HepG2 (cell line): ENCODE data around the gene GLIS2. TPM values are rescaled to one million over a fixed set of nuclear protein-coding genes. Genes with fewer than 3 reads are reported as not detected.

ENCODE experiments used
- ATAC-seq: fragments of 200-7000 bp; cut with Tn5 transposase; 3 replicates; pipeline ENCODE4 v1.9.1; 2020; ENCODE audit warnings: mild to moderate bottlenecking, moderate library complexity
- BruUV-seq: library from RNA; stranded (reverse); fragments of 400-500 nt; replicated peaks from 2 replicates; lab custom pipeline; 2021; lab: Mats Ljungman, UMichigan
- CTCF ChIA-PET: fragments of 300-600 bp; formaldehyde crosslinking; extraction: SDS; loops from one replicate; lab custom pipeline; 2021; ENCODE audit warnings: low total read pairs, inconsistent platforms, low intra/inter-chr PET ratio; lab: Yijun Ruan, JAX
- POLR2A ChIA-PET: fragments of 350-600 bp; sonication (Branson Sonifier 250); formaldehyde crosslinking; loops from one replicate; lab custom pipeline; 2020; ENCODE audit warnings: antibody characterized with exemption, inconsistent platforms; lab: Yijun Ruan, JAX
- DNase-seq: peaks from one replicate; pipeline ENCODE4 v3.0.0-alpha.2; 2015; ENCODE audit warnings: low spot score
- FAIRE-seq: peaks from 3 replicates; lab custom pipeline; 2011; peaks lifted over from hg19 to GRCh38; lab: Jason Lieb, UNC
- H2AFZ ChIP-seq: one replicate; pipeline ENCODE4 v1.6.1; 2011; ENCODE audit warnings: low read length, inconsistent platforms
- H3K27ac ChIP-seq: fragments of 300-600 bp; 3 replicates; pipeline ENCODE4 v1.8.0; 2011; ENCODE audit warnings: mixed run types, mild to moderate bottlenecking, mixed read lengths, low read length, inconsistent platforms; ENCODE audit not compliant: insufficient read depth; ENCODE audit errors: extremely low read length
- H3K27me3 ChIP-seq, 2 experiments: fragments of 200-600 bp in 1 of 2; 2 replicates in 1 of 2; 3 replicates in 1 of 2; pipeline versions ENCODE4 v1.6.0 to v1.8.0; 2011; ENCODE audit warnings: low read length in 2 of 2, mild to moderate bottlenecking in 2 of 2, moderate library complexity in 2 of 2, inconsistent platforms in 1 of 2; ENCODE audit not compliant: insufficient read depth in 2 of 2, control insufficient read depth in 1 of 2
- H3K36me3 ChIP-seq, 2 experiments: fragments of 200-600 bp in 1 of 2; replicated peaks in 1 of 2; 2 replicates in 1 of 2; 3 replicates in 1 of 2; pipeline versions ENCODE4 v1.5.1 to v1.8.0; 2011; ENCODE audit warnings: low read length in 2 of 2, inconsistent platforms in 1 of 2; ENCODE audit not compliant: insufficient read depth in 2 of 2, control insufficient read depth in 1 of 2
- H3K4me1 ChIP-seq: 2 replicates; pipeline ENCODE4 v1.5.1; 2012; ENCODE audit warnings: low read length, inconsistent platforms; ENCODE audit not compliant: insufficient read depth
- H3K4me2 ChIP-seq: 2 replicates; pipeline ENCODE4 v1.6.0; 2011; ENCODE audit warnings: low read depth, low read length, inconsistent platforms
- H3K4me3 ChIP-seq, 3 experiments: fragments of 200-600 bp in 1 of 3; sonication (generic), shearing (Covaris generic) in 1 of 3; replicated peaks in 1 of 3; 2 replicates each; pipeline ENCODE4 v1.5.1; 2011 to 2016; ENCODE audit warnings: low read length in 3 of 3, inconsistent platforms in 2 of 3, low read depth in 2 of 3, mild to moderate bottlenecking in 2 of 3, control low read depth in 1 of 3, mixed read lengths in 1 of 3; ENCODE audit not compliant: insufficient read depth in 1 of 3
- H3K79me2 ChIP-seq: one replicate; pipeline ENCODE4 v1.6.1; 2011; ENCODE audit warnings: low read length, inconsistent platforms; ENCODE audit not compliant: insufficient read depth
- H3K9ac ChIP-seq: 2 replicates; pipeline ENCODE4 v1.6.0; 2011; ENCODE audit warnings: mild to moderate bottlenecking, low read depth, low read length, inconsistent platforms; ENCODE audit not compliant: insufficient read depth
- H3K9me3 ChIP-seq: 2 replicates; pipeline ENCODE4 v1.5.1; 2012; ENCODE audit warnings: mild to moderate bottlenecking, low read length
- H4K20me1 ChIP-seq: 2 replicates; pipeline ENCODE4 v1.6.0; 2011; ENCODE audit warnings: inconsistent platforms, mild to moderate bottlenecking, low read length, moderate library complexity; ENCODE audit not compliant: insufficient read depth
- AGO1 ChIP-seq: fragments of 200-400 bp; formaldehyde crosslinking; IDR thresholded peaks from 2 replicates; pipeline ENCODE4 v1.6.1; 2017; ENCODE audit warnings: mild to moderate bottlenecking, low read depth, low read length, moderate library complexity; ENCODE audit not compliant: poor library complexity, severe bottlenecking
- HNRNPH1 ChIP-seq: fragments of 200-400 bp; formaldehyde crosslinking; optimal IDR thresholded peaks from 2 replicates; pipeline ENCODE3; 2017; ENCODE audit warnings: mild to moderate bottlenecking, low read depth, low read length
- IKZF4 ChIP-seq: sonication (generic); formaldehyde crosslinking; IDR thresholded peaks from 2 replicates; pipeline ENCODE4 v1.5.1; 2020; ENCODE audit warnings: borderline replicate concordance, mild to moderate bottlenecking, low read depth, missing genetic modification reagents; ENCODE audit errors: not compliant biosample characterization
- MED1 ChIP-seq: sonication (generic); formaldehyde crosslinking; IDR thresholded peaks from 2 replicates; pipeline ENCODE4 v1.4.0; 2020; ENCODE audit warnings: missing genetic modification reagents
- POLR2G ChIP-seq: fragments of 200-400 bp; formaldehyde crosslinking; IDR thresholded peaks from 2 replicates; pipeline ENCODE4 v1.6.1; 2018; ENCODE audit warnings: mild to moderate bottlenecking, low read depth, low read length, moderate library complexity
- RBM22 ChIP-seq: fragments of 200-400 bp; formaldehyde crosslinking; optimal IDR thresholded peaks from 2 replicates; pipeline ENCODE3; 2017; ENCODE audit warnings: mild to moderate bottlenecking, low read length, moderate library complexity
- ZC3H13 ChIP-seq: sonication (generic); formaldehyde crosslinking; IDR thresholded peaks from 2 replicates; pipeline ENCODE4 v1.8.1; 2023; ENCODE audit warnings: mild to moderate bottlenecking, missing genetic modification reagents, moderate library complexity
- ZNF552 ChIP-seq: sonication (generic); formaldehyde crosslinking; IDR thresholded peaks from 2 replicates; pipeline ENCODE4 v1.9.0; 2022; ENCODE audit warnings: missing genetic modification reagents, mild to moderate bottlenecking, borderline replicate concordance
- WGBS: methylation state at CpG from one replicate; pipeline ENCODE4 v1.1.6; 2017; ENCODE audit warnings: low lambda C conversion rate; 5-methylcytosine and 5-hydroxymethylcytosine counted together
- in situ Hi-C: cut with HindIII; loops from 2 replicates; pipeline ENCODE4 v1.10.0; 2017; ENCODE audit warnings: low pct_unique_long_range_greater_than_20kb; ENCODE audit not compliant: extremely low pct_ligation_motif_present
- intact Hi-C: fragments of 100-400 bp; cut with micrococcal nuclease; formaldehyde crosslinking; loops from one replicate; pipeline ENCODE4 v1.10.0; 2022; ENCODE audit not compliant: unreplicated experiment
- polyA plus RNA-seq, 8 experiments: library from polyadenylated mRNA; depleted of rRNA in 3 of 8; stranded (reverse) in 7 of 8; unstranded in 1 of 8; fragments of >200 nt; fragmentation: Illumina TruSeq in 4 of 8; extraction: Trizol in 4 of 8; gene quantifications; 2 replicates each; pipeline versions ENCODE4 v1.2.1 to v1.2.3, GENCODE V29; 2011 to 2016; ENCODE audit warnings: low read depth in 4 of 8, missing spikeins in 1 of 8, mixed read lengths in 1 of 8; ENCODE audit not compliant: insufficient read depth in 1 of 8
- total RNA-seq, 5 experiments: library from RNA; depleted of rRNA; stranded (reverse); fragments of >200 nt; fragmentation: Illumina TruSeq; extraction: Trizol; gene quantifications; 2 replicates each; pipeline ENCODE4 v1.2.3, GENCODE V29; 2016; ENCODE audit warnings: low read depth in 1 of 5
- TF ChIP-seq, protein P1 (sequence below): IDR thresholded peaks from 2 replicates; pipeline ENCODE4 v1.4.0; 2020; ENCODE audit warnings: mild to moderate bottlenecking, missing genetic modification reagents
- TF ChIP-seq, protein P2 (sequence below): sonication (generic); formaldehyde crosslinking; IDR thresholded peaks from 2 replicates; pipeline ENCODE4 v1.5.1; 2020; ENCODE audit warnings: mild to moderate bottlenecking, missing genetic modification reagents, moderate library complexity
- TF ChIP-seq, protein P3 (sequence below): sonication (generic); formaldehyde crosslinking; IDR thresholded peaks from 2 replicates; pipeline ENCODE4 v1.8.0; 2022; ENCODE audit warnings: missing genetic modification reagents, mild to moderate bottlenecking, moderate library complexity, borderline replicate concordance

The GLIS2 gene
- total and polyA plus RNA-seq, 2 of the 13 experiments (the other 11 are each of a cell fraction or from before 2014, with no cell fraction given): 0.28 to 0.29 TPM

DNA sequence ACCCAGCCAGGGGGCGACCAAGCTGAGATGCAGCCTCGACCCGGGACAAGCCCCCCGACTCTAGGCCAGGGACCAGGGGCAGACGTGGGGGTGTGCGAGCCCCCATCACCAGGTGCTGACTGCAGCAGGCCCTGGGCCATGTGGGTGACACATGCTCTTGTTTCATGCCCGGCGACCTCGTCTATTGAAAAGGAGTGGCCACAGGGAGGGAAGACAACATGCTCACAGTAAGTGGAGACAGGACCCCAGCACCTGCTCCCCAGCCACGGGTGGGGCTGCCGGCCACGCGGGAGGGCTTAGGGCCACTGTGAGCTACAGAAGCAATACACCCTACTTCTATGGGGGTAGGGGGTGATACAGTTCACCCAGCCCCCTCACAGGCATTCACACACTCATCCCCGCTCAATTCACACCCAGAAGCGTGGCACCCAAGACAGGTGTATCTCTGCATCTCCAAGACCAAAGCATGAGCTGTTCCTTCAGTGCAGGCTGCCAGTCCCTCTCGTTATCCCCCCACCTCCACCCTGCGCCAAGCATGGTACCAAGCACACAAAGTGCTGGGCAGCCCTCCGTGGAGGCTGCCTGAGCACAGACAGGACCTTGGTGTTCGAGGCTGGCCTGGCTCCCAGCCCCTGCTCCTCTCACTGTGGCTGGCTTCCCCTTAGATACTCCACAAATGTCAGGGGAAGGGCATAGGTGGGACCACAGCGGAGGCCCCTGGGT is 69.4 kb downstream of the GLIS2 start:
- FAIRE-seq (no peak), ATAC-seq (peak; percentile 1; the same call in 2 of the 3 replicates), DNase-seq (no peak)
- in situ Hi-C loops: loop anchor here (5.0 kb wide), 1 partner anchor 33 kb away; the partner anchor contains the start of gene PAM16
- Histone ChIP-seq H3K79me2 (peaks cover 3% of the 10 kb centered on the region), H3K4me2 (no peak overlapping the region), H3K9me3 (no peaks in the 10 kb centered on the region), H2AFZ (no peak overlapping the region), H3K4me3 (no peak overlapping the region), H3K36me3 (peaks cover 4 to 15% of the 10 kb centered on the region in 2 experiments), H3K9ac (no peak overlapping the region), H3K27me3 (no peaks in the 10 kb centered on the region), H4K20me1 (peaks cover 17% of the 10 kb centered on the region), H3K4me1 (peaks cover 20% of the 10 kb centered on the region), H3K27ac (no peak overlapping the region)
- POLR2A ChIA-PET: interaction anchor here (1.7 kb wide), 1 partner anchor 12 kb away, joined by 6 read pairs; no protein-coding TSS in a partner anchor
- no TSS peak for BruUV-seq
- intact Hi-C loops: no loop called here
- CTCF ChIA-PET: no interaction called here
- WGBS: 92% methylated on average over 8 of the region's 20 CpGs
- TF ChIP-seq RBM22 (peak; percentile 59), IKZF4 (CRISPR knock-in tag) (no peak), AGO1 (peak; percentile 90), ZC3H13 (CRISPR knock-in tag) (peak; percentile 60; the same call in 1 of the 2 replicates), POLR2G (peak; percentile 37), HNRNPH1 (peak; percentile 65), ZNF552 (CRISPR knock-in tag) (no peak), MED1 (CRISPR knock-in tag) (no peak)
- TF ChIP-seq, protein P1, sequence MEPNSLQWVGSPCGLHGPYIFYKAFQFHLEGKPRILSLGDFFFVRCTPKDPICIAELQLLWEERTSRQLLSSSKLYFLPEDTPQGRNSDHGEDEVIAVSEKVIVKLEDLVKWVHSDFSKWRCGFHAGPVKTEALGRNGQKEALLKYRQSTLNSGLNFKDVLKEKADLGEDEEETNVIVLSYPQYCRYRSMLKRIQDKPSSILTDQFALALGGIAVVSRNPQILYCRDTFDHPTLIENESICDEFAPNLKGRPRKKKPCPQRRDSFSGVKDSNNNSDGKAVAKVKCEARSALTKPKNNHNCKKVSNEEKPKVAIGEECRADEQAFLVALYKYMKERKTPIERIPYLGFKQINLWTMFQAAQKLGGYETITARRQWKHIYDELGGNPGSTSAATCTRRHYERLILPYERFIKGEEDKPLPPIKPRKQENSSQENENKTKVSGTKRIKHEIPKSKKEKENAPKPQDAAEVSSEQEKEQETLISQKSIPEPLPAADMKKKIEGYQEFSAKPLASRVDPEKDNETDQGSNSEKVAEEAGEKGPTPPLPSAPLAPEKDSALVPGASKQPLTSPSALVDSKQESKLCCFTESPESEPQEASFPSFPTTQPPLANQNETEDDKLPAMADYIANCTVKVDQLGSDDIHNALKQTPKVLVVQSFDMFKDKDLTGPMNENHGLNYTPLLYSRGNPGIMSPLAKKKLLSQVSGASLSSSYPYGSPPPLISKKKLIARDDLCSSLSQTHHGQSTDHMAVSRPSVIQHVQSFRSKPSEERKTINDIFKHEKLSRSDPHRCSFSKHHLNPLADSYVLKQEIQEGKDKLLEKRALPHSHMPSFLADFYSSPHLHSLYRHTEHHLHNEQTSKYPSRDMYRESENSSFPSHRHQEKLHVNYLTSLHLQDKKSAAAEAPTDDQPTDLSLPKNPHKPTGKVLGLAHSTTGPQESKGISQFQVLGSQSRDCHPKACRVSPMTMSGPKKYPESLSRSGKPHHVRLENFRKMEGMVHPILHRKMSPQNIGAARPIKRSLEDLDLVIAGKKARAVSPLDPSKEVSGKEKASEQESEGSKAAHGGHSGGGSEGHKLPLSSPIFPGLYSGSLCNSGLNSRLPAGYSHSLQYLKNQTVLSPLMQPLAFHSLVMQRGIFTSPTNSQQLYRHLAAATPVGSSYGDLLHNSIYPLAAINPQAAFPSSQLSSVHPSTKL (CRISPR knock-in tag): no peak
- TF ChIP-seq, protein P2, sequence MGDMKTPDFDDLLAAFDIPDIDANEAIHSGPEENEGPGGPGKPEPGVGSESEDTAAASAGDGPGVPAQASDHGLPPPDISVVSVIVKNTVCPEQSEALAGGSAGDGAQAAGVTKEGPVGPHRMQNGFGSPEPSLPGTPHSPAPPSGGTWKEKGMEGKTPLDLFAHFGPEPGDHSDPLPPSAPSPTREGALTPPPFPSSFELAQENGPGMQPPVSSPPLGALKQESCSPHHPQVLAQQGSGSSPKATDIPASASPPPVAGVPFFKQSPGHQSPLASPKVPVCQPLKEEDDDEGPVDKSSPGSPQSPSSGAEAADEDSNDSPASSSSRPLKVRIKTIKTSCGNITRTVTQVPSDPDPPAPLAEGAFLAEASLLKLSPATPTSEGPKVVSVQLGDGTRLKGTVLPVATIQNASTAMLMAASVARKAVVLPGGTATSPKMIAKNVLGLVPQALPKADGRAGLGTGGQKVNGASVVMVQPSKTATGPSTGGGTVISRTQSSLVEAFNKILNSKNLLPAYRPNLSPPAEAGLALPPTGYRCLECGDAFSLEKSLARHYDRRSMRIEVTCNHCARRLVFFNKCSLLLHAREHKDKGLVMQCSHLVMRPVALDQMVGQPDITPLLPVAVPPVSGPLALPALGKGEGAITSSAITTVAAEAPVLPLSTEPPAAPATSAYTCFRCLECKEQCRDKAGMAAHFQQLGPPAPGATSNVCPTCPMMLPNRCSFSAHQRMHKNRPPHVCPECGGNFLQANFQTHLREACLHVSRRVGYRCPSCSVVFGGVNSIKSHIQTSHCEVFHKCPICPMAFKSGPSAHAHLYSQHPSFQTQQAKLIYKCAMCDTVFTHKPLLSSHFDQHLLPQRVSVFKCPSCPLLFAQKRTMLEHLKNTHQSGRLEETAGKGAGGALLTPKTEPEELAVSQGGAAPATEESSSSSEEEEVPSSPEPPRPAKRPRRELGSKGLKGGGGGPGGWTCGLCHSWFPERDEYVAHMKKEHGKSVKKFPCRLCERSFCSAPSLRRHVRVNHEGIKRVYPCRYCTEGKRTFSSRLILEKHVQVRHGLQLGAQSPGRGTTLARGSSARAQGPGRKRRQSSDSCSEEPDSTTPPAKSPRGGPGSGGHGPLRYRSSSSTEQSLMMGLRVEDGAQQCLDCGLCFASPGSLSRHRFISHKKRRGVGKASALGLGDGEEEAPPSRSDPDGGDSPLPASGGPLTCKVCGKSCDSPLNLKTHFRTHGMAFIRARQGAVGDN (CRISPR knock-in tag): 0 out of 2 replicates have a peak, but pooled peaks have one; percentile 18
- TF ChIP-seq, protein P3, sequence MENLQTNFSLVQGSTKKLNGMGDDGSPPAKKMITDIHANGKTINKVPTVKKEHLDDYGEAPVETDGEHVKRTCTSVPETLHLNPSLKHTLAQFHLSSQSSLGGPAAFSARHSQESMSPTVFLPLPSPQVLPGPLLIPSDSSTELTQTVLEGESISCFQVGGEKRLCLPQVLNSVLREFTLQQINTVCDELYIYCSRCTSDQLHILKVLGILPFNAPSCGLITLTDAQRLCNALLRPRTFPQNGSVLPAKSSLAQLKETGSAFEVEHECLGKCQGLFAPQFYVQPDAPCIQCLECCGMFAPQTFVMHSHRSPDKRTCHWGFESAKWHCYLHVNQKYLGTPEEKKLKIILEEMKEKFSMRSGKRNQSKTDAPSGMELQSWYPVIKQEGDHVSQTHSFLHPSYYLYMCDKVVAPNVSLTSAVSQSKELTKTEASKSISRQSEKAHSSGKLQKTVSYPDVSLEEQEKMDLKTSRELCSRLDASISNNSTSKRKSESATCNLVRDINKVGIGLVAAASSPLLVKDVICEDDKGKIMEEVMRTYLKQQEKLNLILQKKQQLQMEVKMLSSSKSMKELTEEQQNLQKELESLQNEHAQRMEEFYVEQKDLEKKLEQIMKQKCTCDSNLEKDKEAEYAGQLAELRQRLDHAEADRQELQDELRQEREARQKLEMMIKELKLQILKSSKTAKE (CRISPR knock-in tag): no peak
